ENCODE results near the gene OSBP.

The OSBP gene, protein sequence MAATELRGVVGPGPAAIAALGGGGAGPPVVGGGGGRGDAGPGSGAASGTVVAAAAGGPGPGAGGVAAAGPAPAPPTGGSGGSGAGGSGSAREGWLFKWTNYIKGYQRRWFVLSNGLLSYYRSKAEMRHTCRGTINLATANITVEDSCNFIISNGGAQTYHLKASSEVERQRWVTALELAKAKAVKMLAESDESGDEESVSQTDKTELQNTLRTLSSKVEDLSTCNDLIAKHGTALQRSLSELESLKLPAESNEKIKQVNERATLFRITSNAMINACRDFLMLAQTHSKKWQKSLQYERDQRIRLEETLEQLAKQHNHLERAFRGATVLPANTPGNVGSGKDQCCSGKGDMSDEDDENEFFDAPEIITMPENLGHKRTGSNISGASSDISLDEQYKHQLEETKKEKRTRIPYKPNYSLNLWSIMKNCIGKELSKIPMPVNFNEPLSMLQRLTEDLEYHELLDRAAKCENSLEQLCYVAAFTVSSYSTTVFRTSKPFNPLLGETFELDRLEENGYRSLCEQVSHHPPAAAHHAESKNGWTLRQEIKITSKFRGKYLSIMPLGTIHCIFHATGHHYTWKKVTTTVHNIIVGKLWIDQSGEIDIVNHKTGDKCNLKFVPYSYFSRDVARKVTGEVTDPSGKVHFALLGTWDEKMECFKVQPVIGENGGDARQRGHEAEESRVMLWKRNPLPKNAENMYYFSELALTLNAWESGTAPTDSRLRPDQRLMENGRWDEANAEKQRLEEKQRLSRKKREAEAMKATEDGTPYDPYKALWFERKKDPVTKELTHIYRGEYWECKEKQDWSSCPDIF

DNA sequence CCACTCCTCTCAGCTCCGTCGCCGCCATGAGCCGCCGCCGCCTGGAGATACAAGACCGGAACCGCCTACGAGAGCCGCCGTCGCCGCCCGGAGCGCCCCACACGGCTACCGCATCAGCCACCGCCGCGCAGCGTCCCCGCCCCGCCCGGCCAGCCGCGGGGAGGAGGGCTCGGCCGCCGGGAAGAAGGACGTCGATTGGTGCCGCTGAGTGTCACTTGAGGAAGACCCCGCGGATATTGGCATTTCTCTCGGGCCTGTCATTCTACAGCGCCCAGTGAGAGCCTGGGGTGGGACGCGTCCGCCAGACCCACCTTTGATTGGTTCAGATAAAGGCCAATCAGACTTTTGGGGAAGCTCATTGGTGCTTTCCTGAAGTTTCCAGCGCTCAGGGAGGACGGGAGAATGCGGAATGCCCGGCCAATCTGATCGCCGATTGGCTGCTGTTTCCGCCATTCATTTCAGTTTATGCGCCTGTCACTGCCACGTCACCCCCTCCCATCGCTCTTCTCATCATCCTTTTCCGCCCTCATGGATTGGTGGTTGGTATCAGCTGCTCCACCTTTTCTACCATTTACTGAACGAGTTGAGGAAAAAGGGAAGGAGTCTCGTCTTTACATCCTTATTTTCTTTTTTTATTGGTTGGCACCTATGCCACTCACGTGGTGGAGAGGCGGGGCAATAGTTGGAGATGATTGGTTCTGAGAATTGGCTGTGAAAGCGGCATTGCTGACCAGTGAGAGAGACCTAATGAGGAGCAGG is at the start of gene OSBP:
TSS of gene OSBP (minus strand) at position 138 of the 759 bp plus-strand sequence. CDS start at position 28, 110 bp downstream.
- no peaks in the 10 kb centered on the region for H4K20me1 ChIP-seq (ENCODE audit: insufficient read depth, low read length)
- peak within 1 kb of the TSS; percentile 72 for H3K4me3 ChIP-seq (ENCODE audit: low read depth, low read length, poor library complexity, severe bottlenecking)
- peaks cover 10% of the 10 kb centered on the region; the same call in 1 of the 2 replicates for H3K36me3 ChIP-seq (ENCODE audit: insufficient read depth, low read length)
- TF ChIP-seq, protein P1, sequence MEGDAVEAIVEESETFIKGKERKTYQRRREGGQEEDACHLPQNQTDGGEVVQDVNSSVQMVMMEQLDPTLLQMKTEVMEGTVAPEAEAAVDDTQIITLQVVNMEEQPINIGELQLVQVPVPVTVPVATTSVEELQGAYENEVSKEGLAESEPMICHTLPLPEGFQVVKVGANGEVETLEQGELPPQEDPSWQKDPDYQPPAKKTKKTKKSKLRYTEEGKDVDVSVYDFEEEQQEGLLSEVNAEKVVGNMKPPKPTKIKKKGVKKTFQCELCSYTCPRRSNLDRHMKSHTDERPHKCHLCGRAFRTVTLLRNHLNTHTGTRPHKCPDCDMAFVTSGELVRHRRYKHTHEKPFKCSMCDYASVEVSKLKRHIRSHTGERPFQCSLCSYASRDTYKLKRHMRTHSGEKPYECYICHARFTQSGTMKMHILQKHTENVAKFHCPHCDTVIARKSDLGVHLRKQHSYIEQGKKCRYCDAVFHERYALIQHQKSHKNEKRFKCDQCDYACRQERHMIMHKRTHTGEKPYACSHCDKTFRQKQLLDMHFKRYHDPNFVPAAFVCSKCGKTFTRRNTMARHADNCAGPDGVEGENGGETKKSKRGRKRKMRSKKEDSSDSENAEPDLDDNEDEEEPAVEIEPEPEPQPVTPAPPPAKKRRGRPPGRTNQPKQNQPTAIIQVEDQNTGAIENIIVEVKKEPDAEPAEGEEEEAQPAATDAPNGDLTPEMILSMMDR (IDR thresholded peaks at IDR 0.05; ENCODE audit: low read length): no peak
- TF ChIP-seq EZH2 (IDR thresholded peaks at IDR 0.05; ENCODE audit: borderline replicate concordance, low read length): no peak
- no peaks in the 10 kb centered on the region for H3K27me3 ChIP-seq (ENCODE audit: insufficient read depth, low read length)
- H3K9me2 ChIP-seq (ENCODE audit: low read depth, low read length): no peaks in the 10 kb centered on the region
- H3K4me2 ChIP-seq (ENCODE audit: low read length): peak within 1 kb of the TSS; percentile 87
- H3K9ac ChIP-seq (ENCODE audit: low read length): peak within 1 kb of the TSS; percentile 71
- peaks cover 40% of the 10 kb centered on the region for H3K4me1 ChIP-seq (ENCODE audit: insufficient read depth, low read length, severe bottlenecking)
- peak within 1 kb of the TSS; percentile 58 for H3K27ac ChIP-seq (ENCODE audit: low read depth, low read length, poor library complexity, severe bottlenecking)
- H3F3A ChIP-seq (ENCODE audit: insufficient read depth, low read length): no peaks in the 10 kb centered on the region
- peaks cover 30% of the 10 kb centered on the region for H3K79me2 ChIP-seq (ENCODE audit: insufficient read depth, low read length)
- no peaks in the 10 kb centered on the region for H3K9me3 ChIP-seq (ENCODE audit: low read length)
- peak within 1 kb of the TSS; percentile 50 for H2AFZ ChIP-seq (ENCODE audit: low read length)

DNA sequence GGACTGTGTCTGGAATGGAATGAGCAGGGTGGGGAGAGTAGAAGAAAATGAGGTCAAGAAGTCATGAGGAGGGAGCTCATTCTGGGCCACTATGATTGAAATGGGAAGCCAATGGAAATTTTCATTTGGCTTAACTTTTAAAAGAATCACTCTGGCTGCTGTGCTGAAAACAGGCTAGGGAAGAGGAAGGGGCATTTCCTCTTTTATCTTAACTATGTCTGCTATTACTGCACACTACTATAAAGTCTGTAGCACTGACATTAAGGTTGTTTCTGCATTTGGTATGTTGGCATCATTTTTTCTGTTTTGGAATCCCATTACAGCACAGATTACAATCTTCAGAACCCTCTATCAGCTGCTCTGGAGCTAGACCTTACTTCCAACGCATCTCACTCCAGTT is 45.0 kb upstream of the OSBP start:
- Histone ChIP-seq H3K36me3 (ENCODE audit: insufficient read depth, low read length) (peaks cover 92% of the 10 kb centered on the region), H3F3A (ENCODE audit: insufficient read depth, low read length) (no peaks in the 10 kb centered on the region), H3K4me3 (ENCODE audit: low read depth, low read length, poor library complexity, severe bottlenecking) (no peak overlapping the region), H3K4me1 (ENCODE audit: insufficient read depth, low read length, severe bottlenecking) (peaks cover 7% of the 10 kb centered on the region), H3K9ac (ENCODE audit: low read length) (no peak overlapping the region), H4K20me1 (ENCODE audit: insufficient read depth, low read length) (no peaks in the 10 kb centered on the region), H2AFZ (ENCODE audit: low read length) (no peak overlapping the region), H3K9me3 (ENCODE audit: low read length) (no peaks in the 10 kb centered on the region), H3K9me2 (ENCODE audit: low read depth, low read length) (no peaks in the 10 kb centered on the region), H3K79me2 (ENCODE audit: insufficient read depth, low read length) (0 out of 2 replicates have a peak, but pooled peaks cover 4% of the 10 kb centered on the region), H3K27me3 (ENCODE audit: insufficient read depth, low read length) (no peaks in the 10 kb centered on the region), H3K4me2 (ENCODE audit: low read length) (no peak overlapping the region), H3K27ac (ENCODE audit: low read depth, low read length, poor library complexity, severe bottlenecking) (no peak overlapping the region)
- TF ChIP-seq, protein P1 (IDR thresholded peaks at IDR 0.05; ENCODE audit: low read length): no peak
- no peak for TF ChIP-seq EZH2 (IDR thresholded peaks at IDR 0.05; ENCODE audit: borderline replicate concordance, low read length)

DNA sequence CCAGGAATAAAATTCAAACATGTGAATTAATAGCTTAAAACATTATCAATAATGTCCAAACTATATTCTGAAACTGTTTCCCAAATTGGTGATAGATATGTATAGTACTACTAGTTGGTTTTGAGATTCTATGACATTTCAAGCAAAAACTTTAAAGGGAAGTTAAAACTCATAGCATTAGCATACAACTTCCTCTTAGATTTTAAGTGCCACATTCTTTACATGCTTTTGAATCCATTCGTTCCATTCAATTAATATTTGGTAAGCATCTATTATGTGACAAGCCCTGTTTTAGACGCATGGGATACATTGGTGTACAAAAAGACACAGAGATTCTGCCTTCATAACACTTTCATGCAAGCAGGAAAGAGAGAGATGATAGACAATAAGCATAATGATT is 44.4 kb upstream of the OSBP start:
- TF ChIP-seq, protein P1 (IDR thresholded peaks at IDR 0.05; ENCODE audit: low read length): no peak
- TF ChIP-seq EZH2 (IDR thresholded peaks at IDR 0.05; ENCODE audit: borderline replicate concordance, low read length): no peak
- Histone ChIP-seq H4K20me1 (ENCODE audit: insufficient read depth, low read length) (no peaks in the 10 kb centered on the region), H2AFZ (ENCODE audit: low read length) (no peak overlapping the region), H3K79me2 (ENCODE audit: insufficient read depth, low read length) (0 out of 2 replicates have a peak, but pooled peaks cover 4% of the 10 kb centered on the region), H3K4me2 (ENCODE audit: low read length) (no peak overlapping the region), H3K4me3 (ENCODE audit: low read depth, low read length, poor library complexity, severe bottlenecking) (no peak overlapping the region), H3K9me3 (ENCODE audit: low read length) (no peaks in the 10 kb centered on the region), H3F3A (ENCODE audit: insufficient read depth, low read length) (no peaks in the 10 kb centered on the region), H3K36me3 (ENCODE audit: insufficient read depth, low read length) (peaks cover 92% of the 10 kb centered on the region), H3K27me3 (ENCODE audit: insufficient read depth, low read length) (no peaks in the 10 kb centered on the region), H3K9ac (ENCODE audit: low read length) (no peak overlapping the region), H3K9me2 (ENCODE audit: low read depth, low read length) (no peaks in the 10 kb centered on the region), H3K4me1 (ENCODE audit: insufficient read depth, low read length, severe bottlenecking) (peaks cover 7% of the 10 kb centered on the region), H3K27ac (ENCODE audit: low read depth, low read length, poor library complexity, severe bottlenecking) (no peak overlapping the region)

Data from OCI-LY1 (cell line).